Colonic mucosa (tissue), 4 donors: ENCODE data around the gene PRR13. TPM values are rescaled to one million over a fixed set of nuclear protein-coding genes. Genes with fewer than 3 reads are reported as not detected.
A peak's percentile ranks its signal among the peaks of the same experiment; 100 is the strongest.
"Not testable (repeated sequence)": the region's sequence is repeated elsewhere in the genome, so short reads cannot be mapped to it uniquely, and the experiment has no call there.

Source experiments
- DNase-seq: peaks from one replicate; pipeline ENCODE4 v3.0.0-alpha.2; 2020
- H3K27ac ChIP-seq: fragments of 200-600 bp; one replicate; pipeline ENCODE4 v1.8.0; 2021
- H3K27me3 ChIP-seq: fragments of 200-600 bp; one replicate; pipeline ENCODE4 v1.8.0; 2021
- H3K36me3 ChIP-seq: fragments of 200-600 bp; one replicate; pipeline ENCODE4 v1.8.0; 2021
- H3K4me1 ChIP-seq: fragments of 200-600 bp; one replicate; pipeline ENCODE4 v1.8.0; 2021; ENCODE audit warnings: mild to moderate bottlenecking
- H3K4me3 ChIP-seq: fragments of 200-600 bp; one replicate; pipeline ENCODE4 v1.8.0; 2021
- H3K9ac ChIP-seq, 2 donors: one replicate each; pipeline ENCODE4 v1.7.0; 2013; ENCODE audit warnings: control low read depth in 2 of 2, low read depth in 2 of 2, low read length in 2 of 2
- H3K9me3 ChIP-seq: fragments of 200-600 bp; one replicate; pipeline ENCODE4 v1.8.0; 2021
- CTCF ChIP-seq: fragments of 200-600 bp; IDR thresholded peaks from one replicate; pipeline ENCODE4 v1.8.0; 2022; ENCODE audit warnings: antibody characterized with exemption, mild to moderate bottlenecking
- intact Hi-C: fragments of 100-400 bp; cut with DNase I; formaldehyde crosslinking; loops from one replicate; pipeline ENCODE4 v1.14.1; 2022
- total RNA-seq, 2 donors: library from RNA; stranded (reverse); fragmentation: NEBNext Ultra II Directional in 1 of 2; extraction: Animal tissue kit (Norgen Biotek cat#: 25700) in 1 of 2; gene quantifications; one replicate each; pipeline ENCODE4 v1.2.1, GENCODE V29; 2021
- donor health status: healthy.
- donor health status: DM: no; HTN: no; CAD: no.
- donor health status: DM: no; HTN: no; CAD: no.

PRR13 gene, protein sequence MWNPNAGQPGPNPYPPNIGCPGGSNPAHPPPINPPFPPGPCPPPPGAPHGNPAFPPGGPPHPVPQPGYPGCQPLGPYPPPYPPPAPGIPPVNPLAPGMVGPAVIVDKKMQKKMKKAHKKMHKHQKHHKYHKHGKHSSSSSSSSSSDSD
- 100 to 1,000 TPM; 331 to 504 TPM for total RNA-seq

DNA sequence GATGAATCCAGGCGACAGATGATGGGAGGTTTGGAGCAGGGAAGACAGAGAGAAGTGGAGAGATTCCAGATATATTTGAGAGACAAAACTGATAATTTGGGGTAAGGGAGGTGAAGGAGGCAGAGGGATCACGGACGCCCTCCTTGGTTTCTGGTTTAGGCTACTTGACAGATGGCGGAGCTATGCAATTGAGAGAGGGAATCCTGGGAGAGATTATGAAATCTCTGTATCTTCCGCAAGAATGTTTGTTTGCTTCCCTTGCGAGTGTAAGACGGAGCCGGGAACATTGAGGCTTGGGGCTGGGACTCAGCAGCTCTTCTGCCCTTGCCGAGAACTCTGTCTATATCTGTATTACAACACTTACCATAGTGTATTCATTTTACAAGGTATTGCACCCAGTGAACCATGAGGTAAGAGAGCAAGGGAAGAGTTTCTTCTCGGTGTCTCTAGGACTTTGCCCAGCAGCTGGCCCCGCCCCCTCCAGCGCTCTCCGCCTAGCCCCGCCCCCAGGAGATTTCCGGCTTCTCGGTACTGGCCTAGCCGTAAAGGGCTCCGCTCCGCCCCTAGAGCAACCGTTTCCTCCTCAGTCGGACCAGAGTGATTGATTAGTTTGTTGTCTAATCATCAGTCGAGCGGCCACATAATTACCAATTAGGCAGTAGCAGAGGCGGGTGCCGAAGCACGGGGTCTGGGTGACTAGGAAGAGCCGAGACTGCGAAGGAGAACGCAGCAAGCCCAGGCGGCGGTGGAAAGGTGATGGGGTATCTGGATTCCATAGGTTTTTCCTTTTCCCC, at the start of gene PRR13:
Gene PRR13, plus strand, starts transcription at position 695 of the 794 bp plus-strand sequence. CDS start 981 bp downstream, outside the sequence.
- H3K27me3 ChIP-seq: no peaks in the 10 kb centered on the region
- peak within 1 kb of the TSS; percentile 95 for H3K27ac ChIP-seq
- TF ChIP-seq CTCF: no peak
- no peaks in the 10 kb centered on the region for H3K9me3 ChIP-seq
- no peaks in the 10 kb centered on the region for H3K36me3 ChIP-seq
- H3K4me1 ChIP-seq: peaks cover 4% of the 10 kb centered on the region
- peak within 1 kb of the TSS; percentile 80 to 88 for H3K9ac ChIP-seq
- intact Hi-C loops: no loop called here
- peak; percentile 99 for DNase-seq
- H3K4me3 ChIP-seq: peak within 1 kb of the TSS; percentile 81

DNA sequence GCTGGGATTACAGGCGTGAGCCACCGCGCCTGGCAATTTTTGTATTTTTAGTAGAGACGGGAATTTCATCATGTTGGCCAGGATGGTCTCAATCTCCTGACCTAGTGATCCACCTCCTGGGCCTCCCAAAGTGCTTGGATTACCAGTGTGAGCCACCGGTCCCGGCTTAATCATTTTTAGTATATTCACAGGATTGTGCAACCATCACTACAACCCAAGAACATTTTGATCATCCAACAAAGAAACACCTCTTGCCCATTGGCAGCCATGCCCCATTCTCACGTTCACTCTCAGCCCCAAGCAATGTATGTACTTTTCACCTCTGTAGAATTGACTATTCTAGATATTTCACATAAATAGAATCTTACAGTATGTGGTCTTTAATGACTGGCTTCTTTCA, 41.6 kb upstream of the PRR13 start:
- no peaks in the 10 kb centered on the region for H3K4me1 ChIP-seq
- H3K36me3 ChIP-seq: no peaks in the 10 kb centered on the region
- no peaks in the 10 kb centered on the region for H3K9me3 ChIP-seq
- intact Hi-C loops: no loop called here
- no peak overlapping the region for H3K4me3 ChIP-seq
- no peak overlapping the region for H3K27ac ChIP-seq
- no peak for DNase-seq
- H3K27me3 ChIP-seq: no peaks in the 10 kb centered on the region
- TF ChIP-seq CTCF: no peak
- H3K9ac ChIP-seq: no peak overlapping the region

DNA sequence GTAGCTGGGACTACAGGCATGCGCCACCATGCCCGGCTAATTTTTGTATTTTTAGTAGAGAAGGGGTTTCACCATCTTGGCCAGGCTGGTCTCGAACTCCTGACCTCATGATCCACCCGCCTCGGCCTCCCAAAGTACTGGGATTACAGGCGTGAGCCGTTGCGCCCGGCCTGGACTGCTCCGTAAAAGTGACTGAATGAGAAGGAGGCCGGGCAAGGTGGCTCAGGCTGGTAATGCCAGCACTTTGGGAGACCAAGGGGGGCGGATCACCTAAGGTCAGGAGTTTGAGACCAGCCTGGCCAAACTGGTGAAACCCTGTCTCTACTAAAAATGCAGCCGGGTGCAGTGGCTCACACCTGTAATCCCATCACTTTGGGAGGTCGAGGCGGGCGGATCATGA, 39.2 kb upstream of the PRR13 start:
- intact Hi-C loops, H3K27ac ChIP-seq, DNase-seq, H3K36me3 ChIP-seq, H3K9me3 ChIP-seq, H3K9ac ChIP-seq, H3K4me1 ChIP-seq, H3K4me3 ChIP-seq, H3K27me3 ChIP-seq: not testable (repeated sequence)

DNA sequence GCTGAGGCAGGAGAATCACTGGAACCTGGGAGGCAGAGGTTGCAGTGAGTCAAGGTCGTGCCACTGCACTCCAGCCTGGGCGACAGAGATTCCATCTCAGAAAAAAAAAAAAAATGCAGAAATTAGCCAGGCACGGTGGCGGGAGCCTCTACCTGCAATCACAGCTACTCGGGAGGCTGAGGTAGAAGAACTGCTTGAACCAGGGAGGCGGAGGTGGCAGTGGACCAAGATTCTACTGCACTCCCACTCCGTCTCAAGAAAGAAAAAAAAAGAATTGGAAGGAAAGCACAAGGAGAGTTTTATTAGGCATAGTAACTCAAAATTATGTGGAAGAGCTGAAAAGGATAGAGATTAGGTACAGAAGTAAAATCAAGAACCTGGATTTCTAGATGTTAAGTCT, 38.7 kb upstream of the PRR13 start:
- Histone ChIP-seq H3K9me3 (no peaks in the 10 kb centered on the region), H3K27ac (no peak overlapping the region), H3K36me3 (peaks cover 7% of the 10 kb centered on the region), H3K9ac (no peak overlapping the region), H3K27me3 (no peaks in the 10 kb centered on the region), H3K4me3 (no peak overlapping the region), H3K4me1 (no peaks in the 10 kb centered on the region)
- TF ChIP-seq CTCF: no peak
- DNase-seq: no peak
- intact Hi-C loops: no loop called here

GRCh38 chr12:53410951-53411350, 30.6 kb upstream of the PRR13 start:
- Histone ChIP-seq H3K4me3 (no peak overlapping the region), H3K27ac (no peak overlapping the region), H3K9ac (no peak overlapping the region), H3K9me3 (no peaks in the 10 kb centered on the region), H3K27me3 (no peaks in the 10 kb centered on the region), H3K4me1 (no peaks in the 10 kb centered on the region), H3K36me3 (peaks cover 13% of the 10 kb centered on the region)
- intact Hi-C loops: no loop called here
- TF ChIP-seq CTCF: no peak
- no peak for DNase-seq
